ENCODE measurements around the gene ZNF827. TPM values are rescaled to one million over a fixed set of nuclear protein-coding genes. Genes with fewer than 3 reads are reported as not detected.

Gene ZNF827
- total and polyA plus RNA-seq, 2 of the 13 experiments (the other 11 are each of a cell fraction or from before 2014, with no cell fraction given), result 2.8 TPM

DNA sequence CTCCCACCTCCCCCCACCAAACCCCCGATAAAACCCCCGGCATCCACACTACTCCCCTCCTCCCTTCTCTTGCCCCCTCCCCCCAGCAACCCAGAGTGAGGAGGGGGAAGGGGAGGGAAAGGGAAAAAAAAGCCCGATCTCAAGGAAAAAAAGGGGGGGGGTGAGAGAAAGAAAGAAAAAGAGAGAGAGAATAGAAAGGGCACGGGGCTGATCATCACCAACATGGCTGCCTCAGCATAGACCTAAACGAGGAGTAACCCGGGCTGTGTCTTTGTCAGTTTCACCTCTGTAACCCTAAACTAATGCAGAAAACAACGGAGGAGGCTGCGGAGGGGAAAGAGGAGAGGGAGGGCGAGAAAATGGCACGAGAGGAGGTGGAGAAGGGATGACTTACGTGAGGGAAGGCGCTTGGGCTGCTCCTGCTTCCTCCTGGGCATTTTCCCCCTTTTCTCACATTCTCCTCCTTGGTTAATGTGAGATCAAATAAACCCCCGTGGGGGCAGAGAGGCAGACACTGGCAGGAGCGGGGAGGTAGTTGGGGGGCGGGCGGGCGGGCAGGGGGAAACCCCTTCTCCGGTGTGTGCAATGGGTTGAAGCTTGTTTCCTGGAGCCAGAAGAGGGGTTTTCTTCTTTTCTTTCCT lies 532 bp downstream of the ZNF827 start:
- in situ Hi-C loops (cut with HindIII; ENCODE audit: extremely low pct_ligation_motif_present, low pct_unique_long_range_greater_than_20kb), result loop anchor here (10.0 kb wide), 1 partner anchor 203 kb away; no protein-coding TSS in a partner anchor
- TF ChIP-seq NFATC3 (CRISPR knock-in tag; IDR thresholded peaks at IDR 0.05) (no peak), SAFB2 (CRISPR knock-in tag; IDR thresholded peaks at IDR 0.05; ENCODE audit: borderline replicate concordance, low read depth) (0 out of 2 replicates have a peak, but pooled peaks have one; percentile 8), PCBP2 (optimal IDR thresholded peaks at IDR 0.05; ENCODE audit: low read depth, low read length, poor library complexity, severe bottlenecking) (peak; percentile 61), YY1 (IDR thresholded peaks at IDR 0.05; ENCODE audit: insufficient read depth, insufficient replicate concordance, low read depth, low read length) (peak; percentile 63)
- H3K9ac ChIP-seq (ENCODE audit: insufficient read depth, low read depth, low read length), result peak overlapping the region; percentile 74
- H2AFZ ChIP-seq (ENCODE audit: low read length), result peak overlapping the region; percentile 95
- intact Hi-C loops (cut with micrococcal nuclease; ENCODE audit: unreplicated experiment), result loop anchor here (1.0 to 5.0 kb wide), 2 partner anchors 46 to 98 kb away; no protein-coding TSS in a partner anchor
- ChIA-PET POLR2A (no interaction called here), CTCF (ENCODE audit: low intra/inter-chr PET ratio, low total read pairs) (no interaction called here)
- no peaks in the 10 kb centered on the region; a peak in 2 of 5 replicates for H3K27me3 ChIP-seq (ENCODE audit: control insufficient read depth in 1 of 2, insufficient read depth in 2 of 2, low read length in 2 of 2)
- no TSS peak for BruUV-seq (replicated peaks)
- no peaks in the 10 kb centered on the region for H3K36me3 ChIP-seq (replicated peaks in 1 of 2; ENCODE audit: control insufficient read depth in 1 of 2, insufficient read depth in 2 of 2, low read length in 2 of 2)
- FAIRE-seq (no peak), DNase-seq (ENCODE audit: low spot score) (no peak), ATAC-seq (peak; percentile 33)
- H3K4me3 ChIP-seq (replicated peaks in 1 of 3; ENCODE audit: insufficient read depth in 1 of 3, low read depth in 2 of 3, low read length in 3 of 3), result peak overlapping the region; percentile 84 to 96 (median 85)
- peak overlapping the region; percentile 78 for H3K4me2 ChIP-seq (ENCODE audit: low read depth, low read length)
- peak overlapping the region; percentile 57 for H3K27ac ChIP-seq (ENCODE audit: extremely low read length, insufficient read depth, low read length)
- no peaks in the 10 kb centered on the region for H4K20me1 ChIP-seq (ENCODE audit: insufficient read depth, low read length)
- 2% methylated on average over 18 of the region's 18 CpGs for WGBS (ENCODE audit: low lambda C conversion rate)
- H3K79me2 ChIP-seq (ENCODE audit: insufficient read depth, low read length), result peaks cover 30% of the 10 kb centered on the region
- peaks cover 26% of the 10 kb centered on the region for H3K4me1 ChIP-seq (ENCODE audit: insufficient read depth, low read length)
- H3K9me3 ChIP-seq (ENCODE audit: low read length), result no peaks in the 10 kb centered on the region

DNA sequence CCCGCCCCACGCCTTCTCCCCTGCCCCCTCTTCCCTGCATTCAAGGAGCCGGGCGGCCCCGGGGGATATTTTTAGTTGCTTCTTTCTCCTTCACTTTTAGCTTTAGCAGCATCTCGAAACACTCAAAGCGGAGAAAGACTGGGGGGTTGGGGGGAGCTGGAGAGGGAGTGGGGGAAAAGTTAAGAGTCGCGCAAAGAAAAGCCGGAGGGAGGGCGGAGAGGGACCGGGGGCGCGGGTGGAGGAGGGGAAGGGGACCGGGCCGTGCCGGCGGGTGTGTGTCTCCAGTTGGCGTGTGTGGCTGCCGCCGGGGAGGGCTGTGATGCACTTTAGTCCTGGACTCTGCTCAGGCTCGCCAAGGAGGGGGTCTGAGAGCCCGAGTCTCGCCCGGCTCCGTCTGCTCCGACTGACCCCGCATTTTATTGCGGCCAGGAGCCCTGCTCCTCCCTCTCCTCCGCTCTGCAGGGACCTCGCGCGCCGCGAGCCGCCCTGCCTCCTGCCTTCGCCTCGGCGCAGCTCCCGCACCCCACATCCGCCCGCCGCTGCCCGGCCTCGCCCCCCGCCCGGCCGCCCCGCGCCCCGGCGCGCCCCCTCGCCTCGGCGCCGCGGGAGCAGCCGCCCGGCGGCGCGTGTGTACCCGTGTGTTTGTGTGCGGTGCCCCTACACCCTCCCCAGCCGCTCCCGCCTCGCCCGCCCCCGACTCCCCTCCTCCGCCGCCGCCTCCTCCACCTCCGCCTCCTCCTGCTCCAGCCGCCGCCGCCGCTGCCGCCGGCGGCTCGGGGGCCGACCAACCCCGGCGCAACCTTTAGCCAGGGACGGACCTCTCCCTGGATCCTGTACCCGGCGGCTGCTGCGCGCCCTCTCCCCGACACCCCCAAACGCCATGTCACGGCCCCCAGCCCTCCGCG lies 1.4 kb downstream of the ZNF827 start:
- ChIA-PET POLR2A (no interaction called here), CTCF (ENCODE audit: low intra/inter-chr PET ratio, low total read pairs) (no interaction called here)
- Histone ChIP-seq H3K9me3 (ENCODE audit: low read length) (no peaks in the 10 kb centered on the region), H3K4me1 (ENCODE audit: insufficient read depth, low read length) (peaks cover 26% of the 10 kb centered on the region), H3K27me3 (ENCODE audit: control insufficient read depth in 1 of 2, insufficient read depth in 2 of 2, low read length in 2 of 2) (no peaks in the 10 kb centered on the region; a peak in 1 of 5 replicates), H3K27ac (ENCODE audit: extremely low read length, insufficient read depth, low read length) (peak overlapping the region; percentile 64), H3K79me2 (ENCODE audit: insufficient read depth, low read length) (peaks cover 30% of the 10 kb centered on the region), H4K20me1 (ENCODE audit: insufficient read depth, low read length) (no peaks in the 10 kb centered on the region), H3K9ac (ENCODE audit: insufficient read depth, low read depth, low read length) (peak overlapping the region; percentile 57), H3K4me2 (ENCODE audit: low read depth, low read length) (peak overlapping the region; percentile 75), H3K36me3 (replicated peaks in 1 of 2; ENCODE audit: control insufficient read depth in 1 of 2, insufficient read depth in 2 of 2, low read length in 2 of 2) (no peaks in the 10 kb centered on the region), H3K4me3 (replicated peaks in 1 of 3; ENCODE audit: insufficient read depth in 1 of 3, low read depth in 2 of 3, low read length in 3 of 3) (peak overlapping the region; percentile 84 to 96 (median 85)), H2AFZ (ENCODE audit: low read length) (no peak overlapping the region)
- no TSS peak for BruUV-seq (replicated peaks)
- FAIRE-seq (no peak), ATAC-seq (peak; percentile 40), DNase-seq (ENCODE audit: low spot score) (no peak)
- under 1% methylated on average over 25 of the region's 95 CpGs for WGBS (ENCODE audit: low lambda C conversion rate)
- intact Hi-C loops (cut with micrococcal nuclease; ENCODE audit: unreplicated experiment), result loop anchor here (1.0 to 5.0 kb wide), 2 partner anchors 45 to 206 kb away; no protein-coding TSS in a partner anchor
- in situ Hi-C loops (cut with HindIII; ENCODE audit: extremely low pct_ligation_motif_present, low pct_unique_long_range_greater_than_20kb), result loop anchor here (10.0 kb wide), 1 partner anchor 202 kb away; no protein-coding TSS in a partner anchor
- TF ChIP-seq ZNF230 (CRISPR knock-in tag; IDR thresholded peaks at IDR 0.05), result no peak
- TF ChIP-seq ATM (IDR thresholded peaks at IDR 0.05; ENCODE audit: borderline replicate concordance), result no peak
- TF ChIP-seq, protein P1, sequence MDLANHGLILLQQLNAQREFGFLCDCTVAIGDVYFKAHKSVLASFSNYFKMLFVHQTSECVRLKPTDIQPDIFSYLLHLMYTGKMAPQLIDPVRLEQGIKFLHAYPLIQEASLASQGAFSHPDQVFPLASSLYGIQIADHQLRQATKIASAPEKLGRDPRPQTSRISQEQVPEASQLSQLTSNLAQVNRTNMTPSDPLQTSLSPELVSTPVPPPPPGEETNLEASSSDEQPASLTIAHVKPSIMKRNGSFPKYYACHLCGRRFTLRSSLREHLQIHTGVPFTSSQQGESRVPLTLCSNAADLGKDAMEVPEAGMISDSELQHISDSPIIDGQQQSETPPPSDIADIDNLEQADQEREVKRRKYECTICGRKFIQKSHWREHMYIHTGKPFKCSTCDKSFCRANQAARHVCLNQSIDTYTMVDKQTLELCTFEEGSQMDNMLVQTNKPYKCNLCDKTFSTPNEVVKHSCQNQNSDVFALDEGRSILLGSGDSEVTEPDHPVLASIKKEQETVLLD (CRISPR knock-in tag; IDR thresholded peaks at IDR 0.05; ENCODE audit: low read depth), result no peak
- TF ChIP-seq, protein P2, sequence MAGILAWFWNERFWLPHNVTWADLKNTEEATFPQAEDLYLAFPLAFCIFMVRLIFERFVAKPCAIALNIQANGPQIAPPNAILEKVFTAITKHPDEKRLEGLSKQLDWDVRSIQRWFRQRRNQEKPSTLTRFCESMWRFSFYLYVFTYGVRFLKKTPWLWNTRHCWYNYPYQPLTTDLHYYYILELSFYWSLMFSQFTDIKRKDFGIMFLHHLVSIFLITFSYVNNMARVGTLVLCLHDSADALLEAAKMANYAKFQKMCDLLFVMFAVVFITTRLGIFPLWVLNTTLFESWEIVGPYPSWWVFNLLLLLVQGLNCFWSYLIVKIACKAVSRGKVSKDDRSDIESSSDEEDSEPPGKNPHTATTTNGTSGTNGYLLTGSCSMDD (CRISPR knock-in tag; IDR thresholded peaks at IDR 0.05), result no peak
- TF ChIP-seq SNAPC2 (CRISPR knock-in tag; IDR thresholded peaks at IDR 0.05), result no peak
- no peak for TF ChIP-seq ZNF770 (CRISPR knock-in tag; IDR thresholded peaks at IDR 0.05)

Measured in HepG2 (cell line).